GM12801 (cell line): Measurements from ENCODE around the gene CHRNB1.

Experiments
- TF ChIP-seq, protein P1 (sequence below): IDR thresholded peaks from one replicate; pipeline ENCODE4 v1.5.1; 2011; ENCODE audit warnings: control low read depth; ENCODE audit not compliant: insufficient read length; ENCODE audit errors: extremely low read depth

Gene CHRNB1

GRCh38 chr17:7466318-7466638 is 21.4 kb downstream of the CHRNB1 start:
- TF ChIP-seq, protein P1, sequence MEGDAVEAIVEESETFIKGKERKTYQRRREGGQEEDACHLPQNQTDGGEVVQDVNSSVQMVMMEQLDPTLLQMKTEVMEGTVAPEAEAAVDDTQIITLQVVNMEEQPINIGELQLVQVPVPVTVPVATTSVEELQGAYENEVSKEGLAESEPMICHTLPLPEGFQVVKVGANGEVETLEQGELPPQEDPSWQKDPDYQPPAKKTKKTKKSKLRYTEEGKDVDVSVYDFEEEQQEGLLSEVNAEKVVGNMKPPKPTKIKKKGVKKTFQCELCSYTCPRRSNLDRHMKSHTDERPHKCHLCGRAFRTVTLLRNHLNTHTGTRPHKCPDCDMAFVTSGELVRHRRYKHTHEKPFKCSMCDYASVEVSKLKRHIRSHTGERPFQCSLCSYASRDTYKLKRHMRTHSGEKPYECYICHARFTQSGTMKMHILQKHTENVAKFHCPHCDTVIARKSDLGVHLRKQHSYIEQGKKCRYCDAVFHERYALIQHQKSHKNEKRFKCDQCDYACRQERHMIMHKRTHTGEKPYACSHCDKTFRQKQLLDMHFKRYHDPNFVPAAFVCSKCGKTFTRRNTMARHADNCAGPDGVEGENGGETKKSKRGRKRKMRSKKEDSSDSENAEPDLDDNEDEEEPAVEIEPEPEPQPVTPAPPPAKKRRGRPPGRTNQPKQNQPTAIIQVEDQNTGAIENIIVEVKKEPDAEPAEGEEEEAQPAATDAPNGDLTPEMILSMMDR, result no peak

DNA sequence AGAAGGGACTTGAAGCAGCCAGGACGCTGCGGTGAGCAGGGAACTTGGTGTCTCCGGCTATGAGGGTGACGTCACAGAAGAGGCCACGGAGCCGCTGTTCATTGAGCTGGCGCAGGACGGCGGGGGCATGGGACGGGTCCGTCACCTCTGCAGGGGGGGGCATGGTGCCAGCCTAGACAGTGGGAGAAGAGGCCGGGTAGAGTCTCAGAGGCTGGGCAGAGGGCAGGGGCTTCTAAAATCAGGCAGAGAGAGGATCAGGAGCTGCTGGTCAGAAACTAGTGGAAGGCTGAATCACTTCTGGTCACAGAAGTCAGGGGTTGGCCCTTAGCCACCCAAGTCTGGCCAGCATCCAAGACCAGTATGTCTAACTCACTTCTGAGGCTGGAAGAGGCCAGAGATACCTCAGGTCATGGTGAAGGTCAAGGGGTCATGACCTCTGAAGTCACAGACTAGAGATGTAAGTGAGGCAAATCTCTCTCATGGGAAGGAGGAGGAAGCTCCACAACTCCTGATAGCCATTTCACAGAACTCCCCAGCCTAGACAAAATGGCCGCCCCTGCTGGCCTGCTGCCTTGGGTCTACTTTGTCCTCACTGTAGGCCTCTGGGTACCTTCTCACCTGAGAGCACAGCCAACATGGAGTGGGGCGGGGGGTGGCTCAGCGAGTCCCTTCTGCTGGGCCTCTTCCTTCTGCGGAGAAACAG is 21.9 kb downstream of the CHRNB1 start:
- TF ChIP-seq, protein P1, result no peak

- TF ChIP-seq, protein P1, result no peak
Measured at GRCh38 chr17:7467498-7467897, 22.6 kb downstream of the CHRNB1 start.

- TF ChIP-seq, protein P1, result no peak
Measured at GRCh38 chr17:7468290-7468689, 23.4 kb downstream of the CHRNB1 start.

GRCh38 chr17:7468804-7469389 is 24.0 kb downstream of the CHRNB1 start:
- TF ChIP-seq, protein P1, result no peak

DNA sequence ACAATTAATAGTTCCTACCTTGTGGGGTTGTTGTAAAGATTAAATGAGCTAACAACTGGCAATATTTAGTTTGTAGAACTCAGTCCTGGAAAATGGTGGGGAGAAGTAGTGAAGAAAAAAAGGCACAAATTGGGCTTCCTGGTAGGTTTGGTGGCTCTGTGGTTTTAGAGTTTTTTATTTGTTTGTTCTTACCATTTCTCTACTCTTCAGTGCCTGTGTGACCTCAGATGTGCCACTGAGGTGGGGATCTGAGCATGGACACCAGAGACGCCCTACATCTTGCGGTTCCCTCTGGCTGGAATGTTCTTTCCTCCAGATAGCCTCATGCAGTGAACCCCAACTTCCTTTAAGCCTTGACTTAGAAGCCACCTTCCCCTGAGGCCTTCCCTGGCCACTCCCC is 26.9 kb downstream of the CHRNB1 start:
- TF ChIP-seq, protein P1, result no peak

DNA sequence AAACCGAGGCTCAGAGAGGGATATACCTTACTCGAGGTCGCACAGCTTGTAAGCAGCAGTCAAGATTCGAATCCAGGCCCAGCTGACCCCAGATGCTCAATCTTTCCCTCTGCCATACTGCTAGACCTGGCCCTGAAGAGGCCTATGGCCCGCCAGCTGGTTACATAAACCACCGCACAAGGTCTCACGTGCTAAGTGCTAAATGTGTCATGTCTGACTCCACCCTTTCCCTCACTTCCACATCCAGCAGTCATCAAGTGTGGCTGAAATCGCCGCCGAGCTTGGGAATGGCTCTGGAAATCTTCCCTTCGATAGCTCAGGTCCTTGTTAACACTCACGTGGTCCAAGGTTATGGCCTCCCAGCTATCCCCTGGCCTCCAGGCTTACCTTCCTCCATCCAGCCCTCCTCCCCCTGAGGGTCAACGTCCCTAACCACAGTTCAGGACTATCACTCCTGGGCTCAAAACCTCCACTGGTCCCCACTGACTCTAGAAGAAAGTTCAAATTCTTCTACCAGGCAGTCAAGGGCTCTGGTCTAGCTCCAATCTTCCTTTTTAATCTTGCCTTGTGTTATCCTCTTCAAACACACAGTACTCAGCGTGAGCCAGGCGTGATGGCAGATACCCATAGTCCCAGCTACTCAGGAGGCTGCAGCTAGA is 31.0 kb downstream of the CHRNB1 start:
- TF ChIP-seq, protein P1, result no peak
